Breast epithelium (tissue), 3 donors: Measurements from ENCODE around the gene HNRNPCL4.
"Not testable (repeated sequence)": the region's sequence is repeated elsewhere in the genome, so short reads cannot be mapped to it uniquely, and the experiment has no call there.

Experiments used
- POLR2A ChIP-seq: fragments of 450-650 bp; IDR thresholded peaks from one replicate; pipeline ENCODE4 v1.6.1; 2016; ENCODE audit warnings: antibody characterized with exemption, mild to moderate bottlenecking, moderate library complexity
- POLR2AphosphoS5 ChIP-seq, 3 donors: sonication (generic); formaldehyde crosslinking; IDR thresholded peaks; one replicate each; pipeline ENCODE4 v1.6.1; 2017; ENCODE audit warnings: antibody characterized with exemption in 3 of 3
- TF ChIP-seq, protein P1 (sequence below), 3 donors: fragments of 450-650 bp; IDR thresholded peaks; one replicate each; pipeline ENCODE4 v1.5.1; 2016 to 2017; ENCODE audit warnings: antibody characterized with exemption in 3 of 3, mild to moderate bottlenecking in 3 of 3, moderate library complexity in 3 of 3

- TF ChIP-seq, protein P1, sequence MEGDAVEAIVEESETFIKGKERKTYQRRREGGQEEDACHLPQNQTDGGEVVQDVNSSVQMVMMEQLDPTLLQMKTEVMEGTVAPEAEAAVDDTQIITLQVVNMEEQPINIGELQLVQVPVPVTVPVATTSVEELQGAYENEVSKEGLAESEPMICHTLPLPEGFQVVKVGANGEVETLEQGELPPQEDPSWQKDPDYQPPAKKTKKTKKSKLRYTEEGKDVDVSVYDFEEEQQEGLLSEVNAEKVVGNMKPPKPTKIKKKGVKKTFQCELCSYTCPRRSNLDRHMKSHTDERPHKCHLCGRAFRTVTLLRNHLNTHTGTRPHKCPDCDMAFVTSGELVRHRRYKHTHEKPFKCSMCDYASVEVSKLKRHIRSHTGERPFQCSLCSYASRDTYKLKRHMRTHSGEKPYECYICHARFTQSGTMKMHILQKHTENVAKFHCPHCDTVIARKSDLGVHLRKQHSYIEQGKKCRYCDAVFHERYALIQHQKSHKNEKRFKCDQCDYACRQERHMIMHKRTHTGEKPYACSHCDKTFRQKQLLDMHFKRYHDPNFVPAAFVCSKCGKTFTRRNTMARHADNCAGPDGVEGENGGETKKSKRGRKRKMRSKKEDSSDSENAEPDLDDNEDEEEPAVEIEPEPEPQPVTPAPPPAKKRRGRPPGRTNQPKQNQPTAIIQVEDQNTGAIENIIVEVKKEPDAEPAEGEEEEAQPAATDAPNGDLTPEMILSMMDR (IDR thresholded peaks at IDR 0.05), result not testable (repeated sequence)
- not testable (repeated sequence) for TF ChIP-seq POLR2A; POLR2AphosphoS5 (IDR thresholded peaks at IDR 0.05)
Observed at GRCh38 chr1:13201309-13201708, 35.9 kb upstream of the HNRNPCL4 start, which contains the start of gene PRAMEF13.
